ENCODE measurements around the gene DCLK1.
"Not testable (repeated sequence)": the region's sequence is repeated elsewhere in the genome, so short reads cannot be mapped to it uniquely, and the experiment has no call there.

The DCLK1 gene

GRCh38 chr13:35983206-35983605 lies 148.0 kb downstream of the DCLK1 start:
- DNase-seq = no peak

- no peak for DNase-seq
Observed at GRCh38 chr13:35979361-35979951, 151.7 kb downstream of the DCLK1 start.

- DNase-seq = peak in 1 of 5 donors; percentile 11
Observed at GRCh38 chr13:35978607-35979316, 152.4 kb downstream of the DCLK1 start.

- no peak for DNase-seq
Observed at GRCh38 chr13:35977060-35977459, 154.1 kb downstream of the DCLK1 start.

GRCh38 chr13:35976126-35976525 lies 155.1 kb downstream of the DCLK1 start:
- no peak for DNase-seq

- DNase-seq = not testable (repeated sequence)
Observed at GRCh38 chr13:35966951-35967350, 164.2 kb downstream of the DCLK1 start.

- no peak for DNase-seq
Observed at GRCh38 chr13:35966024-35966423, 165.2 kb downstream of the DCLK1 start.

- no peak for DNase-seq
Observed at GRCh38 chr13:35965226-35965927, 165.8 kb downstream of the DCLK1 start.

GRCh38 chr13:35964863-35965180 lies 166.4 kb downstream of the DCLK1 start:
- no peak for DNase-seq

- DNase-seq = no peak
Observed at GRCh38 chr13:35964011-35964862, 166.9 kb downstream of the DCLK1 start.

- no peak for DNase-seq
Observed at GRCh38 chr13:35961461-35962220, 169.5 kb downstream of the DCLK1 start.

- no peak for DNase-seq
Observed at GRCh38 chr13:35961002-35961401, 170.2 kb downstream of the DCLK1 start.

GRCh38 chr13:35957996-35958395 lies 173.2 kb downstream of the DCLK1 start:
- DNase-seq = peak in 1 of 5 donors; percentile 2

- DNase-seq = no peak
Observed at GRCh38 chr13:35957241-35957731, 173.9 kb downstream of the DCLK1 start.

GRCh38 chr13:35956074-35956473 lies 175.1 kb downstream of the DCLK1 start:
- no peak for DNase-seq

- DNase-seq = no peak
Observed at GRCh38 chr13:35954207-35954560, 177.0 kb downstream of the DCLK1 start.

- DNase-seq = no peak
Observed at GRCh38 chr13:35953537-35954206, 177.5 kb downstream of the DCLK1 start.

- no peak for DNase-seq
Observed at GRCh38 chr13:35947315-35947714, 183.9 kb downstream of the DCLK1 start.

- DNase-seq = no peak
Observed at GRCh38 chr13:35945368-35945767, 185.8 kb downstream of the DCLK1 start.

GRCh38 chr13:35941374-35941773 lies 189.8 kb downstream of the DCLK1 start:
- no peak for DNase-seq

GRCh38 chr13:35940734-35941133 lies 190.4 kb downstream of the DCLK1 start:
- no peak for DNase-seq

Measured in T-helper 1 cell (primary cell).